GM18861 (cell line): ENCODE results near the gene UNCX.

Source experiments
- ATAC-seq: cut with Tn5 transposase; IDR thresholded peaks from one replicate; pipeline ENCODE4 v1.9.1; 2021; ENCODE audit not compliant: unreplicated experiment

UNCX gene

DNA sequence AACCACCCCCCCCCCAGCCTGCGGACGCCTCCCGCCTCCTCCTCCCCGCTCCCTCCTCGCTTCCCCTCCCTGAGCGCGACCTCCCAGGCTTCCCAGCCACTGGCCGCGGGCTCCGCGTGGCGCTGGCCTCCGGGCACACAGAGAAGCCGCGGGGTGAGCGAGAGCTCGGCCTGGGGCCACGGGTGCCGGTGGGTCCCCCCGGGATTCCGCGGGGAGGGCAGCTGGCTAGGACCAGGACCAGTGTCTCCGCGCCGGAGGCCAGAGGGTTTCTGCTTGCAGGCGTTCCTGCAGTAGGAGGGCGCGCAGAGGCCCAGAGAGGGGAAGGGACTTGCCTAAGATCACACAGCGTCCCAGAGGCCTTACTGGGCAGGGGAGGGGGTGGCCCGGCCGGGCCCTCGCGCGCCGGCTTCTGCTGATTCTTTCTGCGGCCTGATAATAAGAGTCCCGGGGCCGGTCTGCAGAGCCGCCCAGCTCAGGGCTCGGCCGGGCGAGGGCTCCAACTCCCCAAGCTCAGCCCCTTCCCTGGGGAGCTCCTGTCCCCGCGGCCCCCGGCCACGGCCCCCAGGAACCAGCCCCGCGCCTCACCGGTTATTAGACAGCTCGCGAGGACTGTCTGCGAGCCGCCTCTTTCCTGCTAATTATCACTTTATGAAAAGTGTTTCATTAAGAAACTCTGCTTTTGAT lies 10.1 kb downstream of the UNCX start:
- ATAC-seq, result no peak

DNA sequence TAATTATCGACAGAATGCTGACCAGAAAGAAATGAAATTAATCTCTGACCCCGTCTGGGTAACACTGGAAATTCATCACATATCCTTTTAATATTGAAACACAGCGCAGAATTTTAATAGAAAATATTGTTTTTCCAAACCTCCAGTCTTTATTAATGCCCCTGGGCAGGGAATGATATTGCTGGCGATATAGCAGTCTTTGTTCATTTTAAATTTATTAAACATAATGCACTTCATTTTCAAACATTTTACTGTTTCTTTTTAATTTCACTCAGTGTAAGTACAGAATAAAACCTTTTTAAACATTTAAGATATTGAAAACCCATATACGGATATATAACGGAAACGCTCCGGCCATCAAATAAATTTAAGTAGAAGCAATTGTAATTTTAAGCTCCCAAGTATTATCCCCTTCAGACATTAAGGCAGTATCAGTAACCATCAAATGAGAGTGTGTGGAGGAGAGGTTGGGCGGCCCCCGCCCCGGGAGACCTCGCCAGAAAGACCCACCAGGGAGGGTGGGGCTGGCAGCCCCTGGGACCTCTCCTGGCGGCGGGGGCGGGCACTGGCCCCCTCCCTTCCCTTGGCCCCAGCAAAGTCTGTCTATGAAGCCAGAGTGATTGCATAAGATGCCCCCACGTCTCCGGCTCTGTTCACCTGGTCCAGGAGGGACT lies 10.8 kb downstream of the UNCX start:
- no peak for ATAC-seq

DNA sequence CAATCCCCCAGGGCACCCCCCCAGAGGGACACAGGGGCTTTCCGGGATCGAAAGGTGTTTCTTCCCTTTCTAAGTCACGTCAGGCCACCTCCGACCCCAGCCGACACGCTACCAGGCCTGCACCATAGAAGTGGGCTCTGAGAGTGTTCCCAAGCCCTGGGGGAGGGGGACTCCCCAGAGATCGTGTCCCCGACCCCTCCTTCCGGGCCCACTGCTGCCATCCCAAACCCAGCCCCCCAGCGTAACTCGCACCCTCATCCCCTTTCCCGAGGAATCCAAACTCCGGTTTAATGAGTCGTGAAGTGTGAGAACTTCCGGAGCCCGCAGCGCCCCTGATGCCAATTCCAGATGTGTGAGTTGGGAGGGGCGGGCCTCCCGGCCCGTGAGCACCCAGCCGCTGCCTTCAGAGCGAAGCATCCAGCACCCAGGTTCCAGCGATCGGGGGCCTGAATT lies 11.3 kb downstream of the UNCX start:
- ATAC-seq, result no peak

DNA sequence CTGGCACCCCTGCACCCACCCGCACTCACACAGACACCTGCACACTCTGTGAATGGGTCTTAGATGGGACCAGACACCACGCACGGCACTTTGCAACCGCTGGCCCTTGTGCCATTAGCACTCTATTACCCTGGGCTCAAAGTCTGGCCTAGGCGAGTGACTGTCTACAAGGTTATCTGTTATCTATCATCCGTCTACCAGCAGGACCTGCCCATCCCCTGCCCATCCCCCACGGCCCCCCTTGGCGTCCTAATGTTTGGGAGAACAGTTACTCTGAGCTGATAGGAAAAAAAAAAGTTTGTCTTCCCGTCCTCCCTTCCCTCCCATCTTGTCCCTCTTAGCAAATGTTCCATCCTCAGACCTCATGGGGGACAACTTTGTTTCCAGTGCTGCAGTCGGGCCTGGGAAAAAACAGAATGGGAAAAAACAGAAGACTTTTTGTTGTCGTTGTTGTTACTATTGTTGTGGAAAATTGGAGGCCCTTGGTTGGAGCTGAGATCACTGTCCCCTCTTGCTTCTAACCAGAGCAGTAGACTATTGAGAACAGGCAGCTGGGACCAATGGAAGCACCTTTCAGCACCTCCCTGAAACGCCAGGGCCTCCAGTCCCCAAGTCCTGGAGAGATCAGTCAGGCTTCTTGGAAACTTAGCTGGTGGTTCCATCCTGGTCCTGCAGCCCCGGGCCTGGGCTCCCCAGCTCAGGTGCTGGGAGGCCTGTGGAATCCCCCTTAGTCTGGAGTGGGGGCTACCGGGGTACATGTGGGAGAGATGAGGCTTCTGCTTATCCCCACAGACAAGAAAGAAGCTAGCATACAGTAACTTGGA lies 12.2 kb downstream of the UNCX start:
- ATAC-seq, result no peak

DNA sequence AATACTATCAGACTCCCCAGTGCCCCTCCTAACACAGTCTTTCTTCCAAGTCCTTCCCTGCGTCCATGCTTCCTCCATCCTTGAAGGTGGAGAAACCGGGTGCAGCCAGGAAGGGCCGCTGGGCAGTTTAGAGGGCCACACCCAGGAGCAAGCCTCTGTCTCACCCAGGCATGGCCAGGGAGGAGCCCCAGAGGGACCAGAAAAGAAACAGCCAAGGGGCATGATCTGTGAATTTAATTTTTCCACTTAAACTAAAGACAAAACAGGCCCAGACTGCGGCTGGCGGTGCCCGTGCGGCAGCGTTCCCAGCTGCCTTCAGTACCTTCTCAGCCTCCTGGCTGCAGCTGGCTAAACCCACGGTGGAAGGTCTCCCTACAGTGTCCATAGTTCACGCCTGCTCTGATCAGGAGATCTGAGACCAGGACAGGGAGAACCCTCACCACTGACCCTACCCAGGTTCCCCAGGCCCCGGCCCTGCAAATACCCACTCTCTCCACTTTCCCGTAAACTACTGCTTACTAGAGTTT lies 12.9 kb downstream of the UNCX start:
- ATAC-seq, result no peak

DNA sequence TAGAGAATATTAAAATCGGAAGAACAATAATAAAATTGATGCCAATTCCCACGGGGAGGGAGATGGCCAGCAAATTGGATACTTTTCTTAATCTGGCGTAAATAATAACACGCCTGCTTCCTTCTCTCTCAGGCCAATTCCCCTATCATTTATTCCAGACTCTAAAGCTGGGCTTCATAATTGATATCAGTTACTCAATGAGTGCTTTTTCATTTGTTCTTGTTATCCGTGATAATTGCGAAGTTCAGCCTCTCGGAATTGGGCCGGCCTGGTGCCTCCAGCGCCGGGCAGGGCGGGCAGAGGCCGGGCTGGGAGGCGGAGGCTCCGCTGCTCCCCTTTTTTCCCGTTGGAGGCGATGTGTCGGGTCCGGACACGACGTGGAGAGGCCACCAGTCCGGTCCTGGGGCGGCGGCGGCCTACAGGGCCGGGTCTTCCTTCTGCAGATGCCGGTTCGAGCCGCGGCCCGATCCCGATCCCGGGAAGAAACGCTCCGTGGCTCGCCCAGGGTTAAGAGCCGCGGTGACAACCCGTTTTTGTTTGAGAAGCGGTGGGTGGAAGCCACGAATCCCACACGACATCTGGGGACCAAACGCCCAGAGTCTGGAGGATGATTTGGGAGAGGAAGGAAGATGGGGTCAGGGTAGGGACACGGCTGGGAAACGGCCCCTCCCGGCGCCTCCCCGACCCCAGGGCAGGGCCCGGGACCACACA lies 13.6 kb downstream of the UNCX start:
- no peak for ATAC-seq

DNA sequence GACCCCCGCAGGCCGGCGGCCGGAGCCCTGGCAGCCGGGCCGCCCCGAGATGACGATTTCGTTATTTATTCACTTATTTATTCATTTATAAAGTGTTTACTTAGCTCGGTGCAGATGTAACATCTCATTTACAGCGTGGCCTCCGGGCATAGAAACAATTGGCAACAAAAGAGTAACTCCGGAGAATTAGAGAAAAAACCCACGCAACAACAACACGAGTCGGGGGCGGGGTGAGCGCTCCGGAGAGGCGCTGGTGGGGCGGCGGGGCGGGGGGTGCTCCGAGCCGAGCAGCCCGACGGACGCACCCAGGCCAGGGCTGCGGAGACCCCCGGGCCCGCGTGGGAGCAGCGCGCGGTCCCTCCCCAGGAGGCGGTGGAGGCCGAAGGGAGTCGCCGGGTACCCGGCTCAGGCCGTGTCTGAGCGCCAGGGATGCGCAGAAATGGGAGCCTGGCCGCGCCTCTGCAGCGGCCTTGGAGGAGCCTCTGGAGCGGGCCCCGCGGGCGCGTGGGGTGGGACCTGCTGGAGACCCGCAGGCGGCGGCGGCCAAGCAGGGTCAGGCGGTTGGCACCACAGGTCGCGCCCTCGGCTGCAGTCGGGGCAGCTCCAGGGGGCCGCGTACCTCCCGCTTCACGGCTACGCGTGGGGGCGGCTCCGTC lies 14.3 kb downstream of the UNCX start:
- ATAC-seq, result no peak

DNA sequence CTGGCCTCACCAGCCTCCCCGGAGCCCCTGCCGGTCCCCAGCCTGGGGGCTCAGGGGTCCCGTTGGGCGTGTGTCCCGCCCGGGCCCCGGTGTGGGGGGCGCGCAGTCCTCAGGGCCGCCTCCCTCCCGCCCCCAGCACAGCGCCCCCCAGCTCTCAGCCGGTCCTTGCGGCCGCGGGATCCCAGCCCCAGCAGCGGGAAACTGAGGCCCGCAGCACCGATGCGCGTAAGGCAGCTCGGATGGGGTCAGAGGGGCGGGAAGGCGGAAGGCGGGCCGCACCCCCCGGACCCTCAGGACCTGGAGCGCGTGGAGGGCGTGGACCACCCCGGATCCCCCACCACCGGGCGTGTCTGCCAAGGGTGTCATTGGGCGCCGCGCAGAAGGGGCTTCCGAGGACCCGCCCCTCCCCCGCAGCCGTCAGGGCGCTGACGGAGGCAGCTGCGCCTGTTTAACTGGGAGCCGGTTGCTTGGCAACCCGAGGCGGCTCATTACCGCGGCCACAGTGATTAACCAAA lies 14.9 kb downstream of the UNCX start:
- ATAC-seq, result no peak

DNA sequence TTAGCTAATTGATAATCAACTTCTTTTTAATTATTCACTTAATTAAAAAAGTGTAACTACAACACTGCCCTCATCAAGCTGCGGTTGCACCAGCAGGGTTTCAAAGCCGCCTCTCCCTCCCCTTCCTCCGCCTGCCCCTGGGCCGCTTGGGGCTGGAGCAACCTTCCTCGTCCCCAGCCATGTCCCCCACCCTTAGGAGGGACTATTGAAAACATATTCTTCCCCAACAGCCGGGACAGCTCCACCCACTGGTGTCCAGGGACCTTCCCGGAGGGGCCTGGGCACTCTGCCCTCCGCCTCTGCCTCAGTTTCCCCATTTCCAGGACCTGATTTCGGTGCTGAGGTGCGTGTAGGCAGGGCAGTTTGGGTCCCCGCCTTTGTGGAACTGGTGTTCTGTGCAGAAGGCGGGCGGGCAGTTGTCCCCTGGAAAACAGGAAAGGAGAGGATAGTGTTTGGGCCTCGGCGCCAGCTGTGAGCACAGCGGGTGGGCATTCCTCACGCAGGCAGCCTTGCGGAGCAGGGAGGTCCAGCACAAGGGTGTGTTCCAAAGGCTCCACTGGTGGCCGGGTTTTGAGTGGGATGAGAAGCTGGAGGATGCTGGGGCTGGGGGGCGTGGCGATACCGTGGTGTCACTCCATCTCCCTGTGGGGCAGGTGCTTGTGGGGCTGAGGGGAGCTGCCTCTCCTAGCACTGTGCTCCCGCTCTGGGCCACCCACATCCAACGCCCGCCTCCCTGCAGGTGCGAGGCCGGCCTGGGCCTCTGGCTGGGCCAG lies 15.7 kb downstream of the UNCX start:
- no peak for ATAC-seq

DNA sequence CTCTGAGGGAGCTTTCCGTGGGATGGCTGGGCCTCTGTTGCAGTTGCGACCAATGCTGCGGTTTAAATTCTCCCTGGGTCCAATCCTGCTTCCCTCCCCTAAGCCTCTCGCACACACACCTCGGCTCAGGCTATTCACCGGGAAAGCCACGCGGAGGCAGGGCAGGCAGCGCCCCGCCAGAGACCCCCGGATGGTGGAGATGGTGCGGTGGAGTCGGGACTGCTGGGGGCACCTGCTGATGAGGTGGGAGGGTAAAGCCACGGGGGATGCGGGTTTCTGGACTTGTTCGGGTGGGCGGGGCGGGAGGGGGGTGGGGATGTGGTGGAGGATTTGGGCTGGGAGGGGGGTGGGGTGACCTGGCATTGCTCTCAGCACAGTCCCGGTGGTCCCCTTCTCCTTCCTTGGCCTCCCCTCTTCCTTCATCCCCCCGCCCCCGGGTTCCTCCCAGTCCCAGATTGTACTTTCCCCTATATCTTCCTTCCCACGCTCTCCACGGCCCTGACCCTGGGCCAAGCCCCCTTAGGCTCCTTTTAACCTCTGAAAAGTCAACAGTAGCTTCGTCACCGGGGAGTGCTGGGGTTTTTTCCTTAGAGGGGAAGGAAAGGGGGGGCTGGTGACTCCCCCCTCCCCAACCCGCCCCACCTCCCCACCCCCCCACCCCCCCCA lies 16.4 kb downstream of the UNCX start:
- ATAC-seq, result no peak

DNA sequence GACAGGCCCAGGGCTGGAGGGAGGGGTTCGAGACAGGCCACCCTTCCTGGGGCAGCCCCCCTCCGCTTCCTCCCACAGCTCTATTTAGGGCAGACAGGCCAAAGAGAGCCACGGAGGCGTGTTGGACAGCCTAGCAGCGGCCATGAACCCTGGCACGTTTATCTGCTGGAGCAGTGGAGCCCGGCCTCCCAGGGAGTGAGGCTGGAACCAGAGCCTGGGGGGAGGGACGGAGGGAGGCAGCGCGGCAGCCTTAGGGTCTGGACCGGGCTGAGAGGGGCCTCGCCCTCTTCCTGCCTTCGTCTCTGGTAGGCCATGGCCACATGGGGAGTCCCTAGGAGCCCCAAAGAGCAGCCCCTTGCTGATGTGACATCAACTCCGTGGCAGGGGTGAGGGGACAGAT lies 17.1 kb downstream of the UNCX start:
- no peak for ATAC-seq

DNA sequence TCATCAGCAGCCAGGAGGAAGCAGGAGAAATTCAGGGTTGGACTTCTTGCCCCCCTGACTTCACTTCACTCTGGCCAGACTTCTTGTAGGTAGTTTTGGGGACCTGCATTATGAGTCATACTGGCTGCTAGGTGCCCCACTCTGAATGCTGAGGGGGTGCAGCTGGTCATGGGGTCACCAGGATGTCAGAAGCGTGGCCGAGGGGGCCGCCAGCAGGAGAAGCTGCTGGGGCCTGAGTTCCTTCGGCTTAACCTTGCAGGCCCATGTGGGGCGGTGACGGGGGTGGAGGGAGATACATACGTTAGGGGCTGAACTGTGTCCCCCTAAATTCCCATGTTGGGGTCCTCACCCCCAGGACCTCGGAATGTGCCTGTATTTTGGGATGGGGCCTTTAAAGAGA lies 18.2 kb downstream of the UNCX start:
- ATAC-seq, result no peak

DNA sequence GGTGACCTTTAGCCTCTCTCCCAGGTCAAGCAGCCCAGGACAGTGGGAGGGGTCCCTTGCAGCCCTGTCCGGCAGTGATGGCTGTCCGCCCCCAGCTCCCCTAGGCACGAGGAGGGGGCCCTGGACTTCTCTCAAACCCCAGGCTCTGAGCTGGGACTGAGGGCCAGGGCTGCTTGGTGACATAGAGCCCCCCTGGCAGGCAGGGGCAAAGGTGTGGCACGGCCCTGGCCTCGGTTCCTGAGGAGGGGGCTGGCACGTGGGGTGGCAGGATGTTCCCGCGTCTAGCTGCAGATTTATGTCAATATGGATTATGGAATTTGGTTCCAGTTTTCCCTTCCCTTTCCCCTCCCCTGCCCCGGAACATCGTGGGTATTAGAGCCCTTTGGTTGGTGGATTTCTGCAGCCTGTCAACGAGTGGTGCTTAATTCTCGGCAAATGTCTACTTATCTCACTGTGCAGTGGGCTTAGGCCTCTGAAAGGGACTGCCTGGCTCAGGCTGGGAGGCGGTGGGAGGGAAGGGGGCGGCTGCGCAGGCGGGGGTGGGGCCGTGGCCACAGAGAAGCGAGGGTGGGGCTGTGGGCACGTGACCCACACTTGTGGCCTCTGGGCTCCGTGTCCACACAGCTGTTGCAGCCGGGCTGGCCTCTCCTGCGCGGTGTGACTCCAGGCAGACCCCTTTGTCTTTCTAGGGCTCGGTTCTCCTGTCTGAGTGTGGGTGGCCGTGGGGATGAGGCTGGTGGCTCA lies 19.3 kb downstream of the UNCX start:
- no peak for ATAC-seq

DNA sequence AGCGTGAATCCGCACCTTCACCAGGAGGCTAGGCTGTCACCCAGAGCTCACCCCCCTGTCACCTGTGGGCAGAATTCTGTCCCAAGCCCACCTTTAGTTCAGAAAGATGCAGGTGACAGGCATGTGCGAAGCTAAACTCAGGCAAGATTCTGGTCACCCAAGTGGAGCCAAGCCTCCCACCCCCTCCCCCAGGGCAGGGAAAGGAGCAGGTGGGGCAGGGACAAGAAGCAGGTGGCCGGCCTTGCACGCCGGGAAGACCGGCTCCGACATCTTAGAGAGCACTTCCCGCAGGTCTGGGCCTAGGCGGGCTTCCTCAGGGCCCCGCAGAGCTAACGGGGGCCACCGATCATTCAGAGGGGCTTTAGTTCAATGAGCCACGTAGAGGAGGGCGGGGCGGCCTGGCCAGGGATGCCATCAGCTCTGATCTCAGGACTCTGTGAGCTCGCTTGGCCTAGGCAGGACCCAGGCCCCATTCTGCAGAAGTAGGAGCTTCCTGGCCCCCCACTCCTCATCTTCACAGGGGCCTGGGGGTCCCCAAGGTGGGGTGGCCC lies 19.9 kb downstream of the UNCX start:
- ATAC-seq, result no peak

DNA sequence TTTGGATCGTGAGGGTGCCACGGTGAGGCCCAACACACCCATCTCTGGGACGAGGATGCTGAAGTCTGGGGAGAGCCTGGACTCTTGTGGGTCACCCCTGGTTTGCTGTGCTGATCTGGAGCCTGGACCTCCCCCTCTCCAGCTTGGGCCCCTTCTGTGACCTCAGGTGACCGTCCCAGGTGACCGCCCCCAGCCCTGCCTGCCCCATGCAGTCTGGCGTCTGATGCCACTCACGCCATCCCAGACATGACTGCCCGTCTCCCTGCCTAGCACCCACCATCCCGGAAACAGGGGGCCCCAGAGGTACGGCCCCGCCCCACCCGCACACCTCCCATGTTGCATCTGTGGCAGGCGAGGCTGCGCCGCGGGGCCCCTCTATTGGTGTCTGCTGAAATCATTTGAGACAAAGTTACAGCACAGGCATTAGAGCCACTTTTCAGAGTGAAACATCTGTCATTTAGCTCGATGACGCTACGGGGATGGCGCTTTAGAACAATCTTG lies 21.1 kb downstream of the UNCX start:
- ATAC-seq, result no peak

DNA sequence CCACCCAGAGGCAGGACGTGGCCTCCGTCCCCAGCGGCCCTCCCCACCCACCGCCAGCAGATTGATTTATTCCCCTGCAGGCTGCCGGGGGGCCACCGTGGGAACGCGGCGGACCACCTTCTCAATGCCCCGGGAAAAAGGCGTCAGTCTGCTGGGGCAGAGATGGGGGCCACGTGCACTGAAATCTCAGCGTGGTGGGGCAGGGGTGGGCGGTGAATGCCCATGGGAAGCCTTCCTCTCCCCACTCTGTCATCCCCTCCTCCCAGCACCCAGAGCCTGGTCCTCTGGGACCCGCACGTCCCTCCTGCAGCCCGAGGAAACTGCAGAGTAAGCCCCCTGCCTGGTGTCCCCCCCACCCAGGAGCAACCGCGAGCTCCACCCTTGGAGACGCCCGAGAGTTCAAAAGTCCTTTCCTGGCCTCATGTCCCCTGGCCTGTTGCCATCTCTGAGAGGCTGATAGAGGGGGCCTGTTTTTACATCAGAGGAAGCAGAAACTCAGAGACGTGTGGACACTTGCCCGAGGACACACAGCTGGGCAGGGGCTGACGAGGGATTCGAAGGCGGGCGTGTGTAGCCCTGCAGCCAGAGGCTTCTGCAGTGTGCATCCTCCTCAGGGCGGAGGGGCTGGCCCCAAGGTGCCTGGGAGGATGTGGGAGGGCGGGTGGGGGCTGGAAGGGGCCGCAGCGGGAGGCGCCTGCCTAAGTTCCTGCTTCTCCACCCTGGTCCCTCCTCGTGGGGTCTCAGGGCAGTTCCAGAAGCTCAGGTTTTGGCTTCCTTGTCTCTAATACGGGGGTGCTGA lies 21.8 kb downstream of the UNCX start:
- no peak for ATAC-seq
